ENCODE data around the gene BLM.

Gene BLM

DNA sequence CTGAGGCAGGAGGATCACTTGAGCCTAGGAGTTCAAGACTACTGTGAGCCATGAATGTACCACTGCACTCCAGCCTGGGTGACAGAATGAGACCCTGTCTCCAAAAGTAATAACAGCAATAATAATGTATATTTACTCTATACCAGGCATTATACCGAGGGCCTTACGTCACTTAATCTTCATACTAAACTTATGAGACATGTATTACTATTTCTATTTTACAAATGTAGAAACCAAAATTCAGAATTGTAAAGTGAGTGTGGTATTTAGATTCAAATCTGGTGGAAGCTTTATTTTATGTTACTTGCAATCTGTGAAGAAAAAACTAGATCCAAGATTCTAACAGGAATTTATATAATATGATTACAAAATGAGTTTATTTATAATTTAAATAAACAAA lies 9.7 kb upstream of the BLM start:
- peaks cover 21% of the 10 kb centered on the region for H3K9me3 Mint-ChIP-seq
- no peak overlapping the region for H3K27ac Mint-ChIP-seq
- no peak for DNase-seq
- peaks cover 32% of the 10 kb centered on the region for H3K36me3 Mint-ChIP-seq (ENCODE audit: low read depth)
- TF ChIP-seq, protein P1, sequence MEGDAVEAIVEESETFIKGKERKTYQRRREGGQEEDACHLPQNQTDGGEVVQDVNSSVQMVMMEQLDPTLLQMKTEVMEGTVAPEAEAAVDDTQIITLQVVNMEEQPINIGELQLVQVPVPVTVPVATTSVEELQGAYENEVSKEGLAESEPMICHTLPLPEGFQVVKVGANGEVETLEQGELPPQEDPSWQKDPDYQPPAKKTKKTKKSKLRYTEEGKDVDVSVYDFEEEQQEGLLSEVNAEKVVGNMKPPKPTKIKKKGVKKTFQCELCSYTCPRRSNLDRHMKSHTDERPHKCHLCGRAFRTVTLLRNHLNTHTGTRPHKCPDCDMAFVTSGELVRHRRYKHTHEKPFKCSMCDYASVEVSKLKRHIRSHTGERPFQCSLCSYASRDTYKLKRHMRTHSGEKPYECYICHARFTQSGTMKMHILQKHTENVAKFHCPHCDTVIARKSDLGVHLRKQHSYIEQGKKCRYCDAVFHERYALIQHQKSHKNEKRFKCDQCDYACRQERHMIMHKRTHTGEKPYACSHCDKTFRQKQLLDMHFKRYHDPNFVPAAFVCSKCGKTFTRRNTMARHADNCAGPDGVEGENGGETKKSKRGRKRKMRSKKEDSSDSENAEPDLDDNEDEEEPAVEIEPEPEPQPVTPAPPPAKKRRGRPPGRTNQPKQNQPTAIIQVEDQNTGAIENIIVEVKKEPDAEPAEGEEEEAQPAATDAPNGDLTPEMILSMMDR (IDR thresholded peaks at IDR 0.05): no peak
- no peak overlapping the region for H3K4me3 Mint-ChIP-seq
- peaks cover 5% of the 10 kb centered on the region for H3K4me1 Mint-ChIP-seq
- no peaks in the 10 kb centered on the region for H3K27me3 Mint-ChIP-seq (ENCODE audit: low read depth, poor library complexity)

GRCh38 chr15:90708516-90708915 lies 8.6 kb upstream of the BLM start:
- Mint-ChIP-seq H3K4me1 (peaks cover 5% of the 10 kb centered on the region), H3K27ac (no peak overlapping the region), H3K36me3 (ENCODE audit: low read depth) (peaks cover 26% of the 10 kb centered on the region), H3K27me3 (ENCODE audit: low read depth, poor library complexity) (no peaks in the 10 kb centered on the region), H3K4me3 (no peak overlapping the region), H3K9me3 (peaks cover 10% of the 10 kb centered on the region)
- no peak for DNase-seq
- TF ChIP-seq, protein P1 (IDR thresholded peaks at IDR 0.05): no peak

DNA sequence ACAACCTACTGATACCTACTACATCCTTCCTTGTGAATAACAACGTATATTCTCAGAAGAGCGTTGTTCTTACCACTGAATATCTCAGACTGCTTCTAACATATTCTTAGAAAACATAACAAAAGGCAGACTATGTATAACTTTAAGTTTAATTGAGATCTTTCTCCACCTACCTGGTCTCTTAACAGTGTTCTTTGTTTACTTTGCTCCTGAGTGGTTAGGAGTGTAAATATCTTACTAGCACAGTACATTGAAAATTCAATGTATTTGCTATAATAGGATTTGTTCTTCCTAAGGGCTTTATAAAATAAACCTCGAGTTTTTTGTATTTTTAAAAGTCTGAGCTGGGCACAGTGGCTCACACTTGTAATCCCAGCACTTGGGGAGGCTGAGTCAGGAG lies 7.9 kb upstream of the BLM start:
- no peak for DNase-seq
- Mint-ChIP-seq H3K27ac (no peak overlapping the region), H3K9me3 (peaks cover 7% of the 10 kb centered on the region), H3K36me3 (ENCODE audit: low read depth) (peaks cover 23% of the 10 kb centered on the region), H3K4me3 (no peak overlapping the region), H3K27me3 (ENCODE audit: low read depth, poor library complexity) (no peaks in the 10 kb centered on the region), H3K4me1 (peaks cover 5% of the 10 kb centered on the region)
- TF ChIP-seq, protein P1 (IDR thresholded peaks at IDR 0.05): no peak

DNA sequence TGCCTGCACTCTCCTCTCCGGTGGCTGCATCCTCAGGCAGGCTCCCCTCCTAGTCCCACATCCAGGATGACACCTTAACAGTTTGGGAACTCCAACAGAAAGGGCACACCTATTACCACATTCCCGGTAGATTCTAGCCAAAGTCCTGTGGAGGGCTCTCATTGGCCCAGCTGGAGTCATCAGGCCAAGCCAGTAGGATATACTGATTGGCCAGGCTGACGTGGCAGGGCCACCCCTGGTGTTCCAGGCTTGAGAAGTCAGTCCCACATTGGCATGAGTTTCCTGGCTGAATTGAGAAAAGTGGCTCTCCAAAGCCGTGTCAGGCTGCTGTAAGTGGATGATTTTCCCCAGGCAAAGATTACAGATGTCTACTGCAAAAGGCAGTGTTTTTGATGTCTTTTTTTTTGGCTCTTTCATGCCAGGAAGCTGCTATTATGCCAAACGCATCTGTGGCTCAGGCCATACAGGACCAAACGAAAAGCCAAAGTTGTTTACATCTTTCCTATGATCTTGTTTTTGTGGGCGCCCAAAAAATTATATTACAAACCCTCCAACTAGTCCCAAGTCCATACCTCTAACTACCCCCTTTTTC lies 6.6 kb upstream of the BLM start:
- Mint-ChIP-seq H3K27me3 (ENCODE audit: low read depth, poor library complexity) (no peaks in the 10 kb centered on the region), H3K4me1 (peaks cover 5% of the 10 kb centered on the region), H3K9me3 (no peaks in the 10 kb centered on the region), H3K27ac (no peak overlapping the region), H3K4me3 (no peak overlapping the region), H3K36me3 (ENCODE audit: low read depth) (peaks cover 15% of the 10 kb centered on the region)
- TF ChIP-seq, protein P1 (IDR thresholded peaks at IDR 0.05): no peak
- DNase-seq: no peak

- Mint-ChIP-seq H3K36me3 (ENCODE audit: low read depth) (peaks cover 10% of the 10 kb centered on the region), H3K9me3 (peaks cover 5% of the 10 kb centered on the region), H3K27me3 (ENCODE audit: low read depth, poor library complexity) (no peaks in the 10 kb centered on the region), H3K27ac (no peak overlapping the region), H3K4me3 (no peak overlapping the region), H3K4me1 (peaks cover 13% of the 10 kb centered on the region)
- TF ChIP-seq, protein P1 (IDR thresholded peaks at IDR 0.05): no peak
- no peak for DNase-seq
These were observed 5.7 kb upstream of the BLM start for GRCh38 chr15:90711418-90711824.

DNA sequence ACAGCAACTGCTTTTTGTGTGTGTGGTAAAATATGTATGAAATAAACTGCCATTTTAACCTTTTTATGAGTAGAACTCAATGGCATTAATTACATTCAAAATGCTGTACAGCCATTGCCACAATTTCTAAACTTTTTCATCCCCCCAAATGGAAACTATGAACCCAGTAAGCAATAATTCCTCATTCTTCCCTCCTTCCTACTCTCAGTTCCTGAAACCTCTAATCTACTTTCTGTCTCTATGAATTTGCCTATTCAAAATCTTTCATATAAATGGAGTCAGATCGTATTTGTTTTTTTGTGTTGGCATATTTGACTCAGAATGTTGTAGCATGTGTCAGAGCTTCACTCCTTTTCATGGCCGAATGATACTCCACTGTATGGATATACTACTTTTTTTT lies 5.3 kb upstream of the BLM start:
- TF ChIP-seq, protein P1 (IDR thresholded peaks at IDR 0.05): no peak
- no peaks in the 10 kb centered on the region for H3K27me3 Mint-ChIP-seq (ENCODE audit: low read depth, poor library complexity)
- peaks cover 5% of the 10 kb centered on the region for H3K9me3 Mint-ChIP-seq
- no peak overlapping the region for H3K4me3 Mint-ChIP-seq
- DNase-seq: no peak
- no peak overlapping the region for H3K27ac Mint-ChIP-seq
- H3K36me3 Mint-ChIP-seq (ENCODE audit: low read depth): peaks cover 10% of the 10 kb centered on the region
- H3K4me1 Mint-ChIP-seq: peaks cover 14% of the 10 kb centered on the region

Data from nephron progenitor cell (in vitro differentiated cells).